Measurements from ENCODE around the gene PPIL6. TPM values are rescaled to one million over a fixed set of nuclear protein-coding genes. Genes with fewer than 3 reads are reported as not detected.

PPIL6 gene
- polyA plus RNA-seq, 3 donors, result 0.09 to 0.28 (median 0.14) TPM

GRCh38 chr6:109342911-109343310 lies 97.5 kb downstream of the PPIL6 start:
- H3K9ac ChIP-seq (ENCODE audit: insufficient read depth, low read length, poor library complexity, severe bottlenecking), result no peak overlapping the region
- no peaks in the 10 kb centered on the region for H3K9me3 ChIP-seq (replicated peaks in 1 of 2; ENCODE audit: control insufficient read depth in 1 of 2, insufficient read depth in 1 of 2, low read length in 2 of 2)
- Mint-ChIP-seq H3K27ac (no peak overlapping the region), H3K4me1 (peaks cover 16% of the 10 kb centered on the region), H3K9me3 (peaks cover 0 to 2% (median 0%) of the 10 kb centered on the region in 7 donors), H3K4me3 (no peak overlapping the region), H3K36me3 (peaks cover 17 to 19% of the 10 kb centered on the region in 2 donors), H3K27me3 (ENCODE audit: low read depth in 3 of 3) (peaks cover 0 to 4% (median 0%) of the 10 kb centered on the region in 3 donors)
- H3K27me3 ChIP-seq (ENCODE audit: control insufficient read depth in 2 of 2, insufficient read depth in 2 of 2, low read length in 2 of 2), result no peaks in the 10 kb centered on the region
- H3K4me1 ChIP-seq (ENCODE audit: control insufficient read depth in 1 of 2, insufficient read depth in 2 of 2, low read length in 2 of 2), result peaks cover 7% of the 10 kb centered on the region in 2 donors
- H3K27ac ChIP-seq (ENCODE audit: low read depth in 1 of 2, low read length in 2 of 2), result no peak overlapping the region
- H3K4me2 ChIP-seq (replicated peaks; ENCODE audit: extremely low read depth, low read length, poor library complexity, severe bottlenecking), result no peak overlapping the region
- no peak for DNase-seq
- no peaks in the 10 kb centered on the region for H4K20me1 ChIP-seq (ENCODE audit: insufficient read depth, low read length)
- no peak overlapping the region for H3K4me3 ChIP-seq (replicated peaks in 1 of 3; ENCODE audit: low read depth in 2 of 3, low read length in 3 of 3)
- no peaks in the 10 kb centered on the region for H3K79me2 ChIP-seq (ENCODE audit: insufficient read depth, low read length)
- intact Hi-C loops (cut with micrococcal nuclease), result no loop called here
- TF ChIP-seq, protein P1, sequence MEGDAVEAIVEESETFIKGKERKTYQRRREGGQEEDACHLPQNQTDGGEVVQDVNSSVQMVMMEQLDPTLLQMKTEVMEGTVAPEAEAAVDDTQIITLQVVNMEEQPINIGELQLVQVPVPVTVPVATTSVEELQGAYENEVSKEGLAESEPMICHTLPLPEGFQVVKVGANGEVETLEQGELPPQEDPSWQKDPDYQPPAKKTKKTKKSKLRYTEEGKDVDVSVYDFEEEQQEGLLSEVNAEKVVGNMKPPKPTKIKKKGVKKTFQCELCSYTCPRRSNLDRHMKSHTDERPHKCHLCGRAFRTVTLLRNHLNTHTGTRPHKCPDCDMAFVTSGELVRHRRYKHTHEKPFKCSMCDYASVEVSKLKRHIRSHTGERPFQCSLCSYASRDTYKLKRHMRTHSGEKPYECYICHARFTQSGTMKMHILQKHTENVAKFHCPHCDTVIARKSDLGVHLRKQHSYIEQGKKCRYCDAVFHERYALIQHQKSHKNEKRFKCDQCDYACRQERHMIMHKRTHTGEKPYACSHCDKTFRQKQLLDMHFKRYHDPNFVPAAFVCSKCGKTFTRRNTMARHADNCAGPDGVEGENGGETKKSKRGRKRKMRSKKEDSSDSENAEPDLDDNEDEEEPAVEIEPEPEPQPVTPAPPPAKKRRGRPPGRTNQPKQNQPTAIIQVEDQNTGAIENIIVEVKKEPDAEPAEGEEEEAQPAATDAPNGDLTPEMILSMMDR (IDR thresholded peaks at IDR 0.05), result no peak
- no peaks in the 10 kb centered on the region for H3K36me3 ChIP-seq (replicated peaks in 1 of 2; ENCODE audit: control insufficient read depth in 1 of 2, insufficient read depth in 2 of 2, low read length in 2 of 2)
- H2AFZ ChIP-seq (ENCODE audit: insufficient read depth, low read depth, low read length, poor library complexity, severe bottlenecking), result no peak overlapping the region
- WGBS (ENCODE audit: insufficient coverage), result 96% methylated on average over 3 of the region's 6 CpGs

DNA sequence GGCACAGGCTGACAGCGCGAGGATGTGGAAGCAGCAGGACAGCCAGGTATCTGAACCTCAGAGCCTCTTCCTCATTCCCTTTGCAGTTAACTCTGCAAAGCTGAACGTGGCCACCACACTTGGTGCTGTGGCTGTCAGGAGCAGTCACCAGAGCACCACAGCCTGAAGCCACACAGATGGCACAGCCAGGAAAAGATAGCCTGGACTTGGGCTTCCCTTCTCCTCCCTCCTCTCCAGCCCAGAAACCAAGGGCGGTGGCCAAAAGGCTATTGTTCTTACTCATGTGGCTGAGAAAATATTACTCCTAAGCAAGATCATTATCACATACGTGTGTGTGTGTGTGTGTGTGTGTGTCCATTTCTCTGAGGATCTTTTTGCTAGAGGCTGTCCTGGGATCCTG lies 97.9 kb downstream of the PPIL6 start:
- Histone ChIP-seq H3K79me2 (ENCODE audit: insufficient read depth, low read length) (no peaks in the 10 kb centered on the region), H3K9me3 (replicated peaks in 1 of 2; ENCODE audit: control insufficient read depth in 1 of 2, insufficient read depth in 1 of 2, low read length in 2 of 2) (no peaks in the 10 kb centered on the region), H3K9ac (ENCODE audit: insufficient read depth, low read length, poor library complexity, severe bottlenecking) (no peak overlapping the region), H3K4me2 (replicated peaks; ENCODE audit: extremely low read depth, low read length, poor library complexity, severe bottlenecking) (no peak overlapping the region), H3K27me3 (ENCODE audit: control insufficient read depth in 2 of 2, insufficient read depth in 2 of 2, low read length in 2 of 2) (no peaks in the 10 kb centered on the region), H3K27ac (ENCODE audit: low read depth in 1 of 2, low read length in 2 of 2) (no peak overlapping the region), H3K4me1 (ENCODE audit: control insufficient read depth in 1 of 2, insufficient read depth in 2 of 2, low read length in 2 of 2) (peaks cover 3% of the 10 kb centered on the region in 2 donors), H2AFZ (ENCODE audit: insufficient read depth, low read depth, low read length, poor library complexity, severe bottlenecking) (no peak overlapping the region), H3K4me3 (replicated peaks in 1 of 3; ENCODE audit: low read depth in 2 of 3, low read length in 3 of 3) (no peak overlapping the region), H3K36me3 (replicated peaks in 1 of 2; ENCODE audit: control insufficient read depth in 1 of 2, insufficient read depth in 2 of 2, low read length in 2 of 2) (no peaks in the 10 kb centered on the region), H4K20me1 (ENCODE audit: insufficient read depth, low read length) (no peaks in the 10 kb centered on the region)
- Mint-ChIP-seq H3K4me1 (peaks cover 12% of the 10 kb centered on the region), H3K27me3 (ENCODE audit: low read depth in 3 of 3) (peaks cover 0 to 4% (median 2%) of the 10 kb centered on the region in 3 donors), H3K4me3 (no peak overlapping the region), H3K27ac (no peak overlapping the region), H3K9me3 (peaks cover 0 to 2% (median 0%) of the 10 kb centered on the region in 7 donors), H3K36me3 (peaks cover 19 to 20% of the 10 kb centered on the region in 2 donors)
- 40% methylated on average over 3 of the region's 5 CpGs for whole genome bisulfite sequencing (ENCODE audit: insufficient coverage)
- TF ChIP-seq, protein P1 (IDR thresholded peaks at IDR 0.05), result no peak
- intact Hi-C loops (cut with micrococcal nuclease), result no loop called here
- DNase-seq, result no peak
